Glutamatergic neuron (in vitro differentiated cells): ENCODE measurements around the gene CNP. TPM values are rescaled to one million over a fixed set of nuclear protein-coding genes. Genes with fewer than 3 reads are reported as not detected.

Source experiments
- DNase-seq: peaks from one replicate; pipeline ENCODE4 v3.0.0; 2022
- H3K27ac Mint-ChIP-seq: one replicate; pipeline ENCODE4 v1.8.0; 2020; ENCODE audit warnings: mild to moderate bottlenecking, mixed read lengths, inconsistent platforms; ENCODE audit not compliant: unreplicated experiment
- H3K27me3 Mint-ChIP-seq: one replicate; pipeline ENCODE4 v1.8.0; 2020; ENCODE audit warnings: mild to moderate bottlenecking, moderate library complexity, mixed read lengths, inconsistent platforms; ENCODE audit not compliant: unreplicated experiment
- H3K36me3 Mint-ChIP-seq: one replicate; pipeline ENCODE4 v1.8.0; 2020; ENCODE audit warnings: mild to moderate bottlenecking, mixed read lengths, inconsistent platforms; ENCODE audit not compliant: unreplicated experiment
- H3K4me1 Mint-ChIP-seq: one replicate; pipeline ENCODE4 v1.8.0; 2020; ENCODE audit warnings: mild to moderate bottlenecking, low read depth, mixed read lengths, inconsistent platforms; ENCODE audit not compliant: unreplicated experiment
- H3K4me3 Mint-ChIP-seq: one replicate; pipeline ENCODE4 v1.8.0; 2020; ENCODE audit warnings: mild to moderate bottlenecking, mixed read lengths, inconsistent platforms; ENCODE audit not compliant: unreplicated experiment
- H3K9me3 Mint-ChIP-seq: one replicate; pipeline ENCODE4 v1.8.0; 2020; ENCODE audit warnings: mild to moderate bottlenecking, moderate library complexity, mixed read lengths, inconsistent platforms; ENCODE audit not compliant: unreplicated experiment
- total RNA-seq: library from RNA; stranded (reverse); fragmentation: NEBNext Ultra II Directional; extraction: Animal tissue kit (Norgen Biotek cat#: 25700); gene quantifications from one replicate; pipeline ENCODE4 v1.2.1, GENCODE V29; 2021; ENCODE audit not compliant: unreplicated experiment
- TF ChIP-seq, protein P1 (sequence below): fragments of 200-600 bp; sonication (generic); IDR thresholded peaks from one replicate; pipeline ENCODE4 v1.5.0; 2021; ENCODE audit not compliant: partially characterized antibody, unreplicated experiment

CNP gene
- total RNA-seq, 1 donor from 2014 or later: 51.5 TPM

DNA sequence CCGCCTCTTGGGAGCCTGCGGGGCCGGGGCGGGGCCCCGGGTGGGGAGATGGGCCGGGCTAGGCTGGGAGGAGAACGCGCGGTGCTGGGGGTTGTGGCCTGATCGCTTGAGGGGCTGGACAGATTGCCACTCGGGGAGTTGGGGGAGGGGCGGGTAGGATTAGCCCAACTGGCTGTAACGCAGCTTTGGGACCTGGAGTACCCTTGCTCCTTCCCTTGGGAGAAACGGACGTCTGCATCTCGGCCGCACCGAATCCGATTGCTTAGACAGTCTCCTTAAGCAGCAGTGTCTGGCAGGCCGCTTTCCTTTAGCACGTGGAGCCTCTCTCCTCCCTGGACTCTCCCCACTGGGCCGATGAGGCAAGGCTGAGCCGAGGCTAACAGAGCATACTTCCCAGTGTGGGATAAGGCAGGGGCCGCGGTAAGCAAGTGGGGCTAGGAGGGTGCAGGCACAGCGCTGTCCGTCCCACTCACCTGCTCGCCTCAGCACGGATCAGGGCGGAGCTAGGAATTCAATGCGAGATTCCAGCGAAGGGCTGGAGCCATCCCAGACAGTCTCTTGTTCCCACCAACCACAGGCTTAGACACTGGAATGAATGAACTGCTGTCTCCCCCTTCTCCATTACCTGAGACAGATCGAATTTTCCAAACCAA, 47.3 kb upstream of the CNP start:
- TF ChIP-seq, protein P1, sequence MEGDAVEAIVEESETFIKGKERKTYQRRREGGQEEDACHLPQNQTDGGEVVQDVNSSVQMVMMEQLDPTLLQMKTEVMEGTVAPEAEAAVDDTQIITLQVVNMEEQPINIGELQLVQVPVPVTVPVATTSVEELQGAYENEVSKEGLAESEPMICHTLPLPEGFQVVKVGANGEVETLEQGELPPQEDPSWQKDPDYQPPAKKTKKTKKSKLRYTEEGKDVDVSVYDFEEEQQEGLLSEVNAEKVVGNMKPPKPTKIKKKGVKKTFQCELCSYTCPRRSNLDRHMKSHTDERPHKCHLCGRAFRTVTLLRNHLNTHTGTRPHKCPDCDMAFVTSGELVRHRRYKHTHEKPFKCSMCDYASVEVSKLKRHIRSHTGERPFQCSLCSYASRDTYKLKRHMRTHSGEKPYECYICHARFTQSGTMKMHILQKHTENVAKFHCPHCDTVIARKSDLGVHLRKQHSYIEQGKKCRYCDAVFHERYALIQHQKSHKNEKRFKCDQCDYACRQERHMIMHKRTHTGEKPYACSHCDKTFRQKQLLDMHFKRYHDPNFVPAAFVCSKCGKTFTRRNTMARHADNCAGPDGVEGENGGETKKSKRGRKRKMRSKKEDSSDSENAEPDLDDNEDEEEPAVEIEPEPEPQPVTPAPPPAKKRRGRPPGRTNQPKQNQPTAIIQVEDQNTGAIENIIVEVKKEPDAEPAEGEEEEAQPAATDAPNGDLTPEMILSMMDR: no peak
- Mint-ChIP-seq H3K4me1 (peaks cover 28% of the 10 kb centered on the region), H3K4me3 (peak overlapping the region; percentile 78), H3K9me3 (peaks cover 4% of the 10 kb centered on the region), H3K27ac (peak overlapping the region; percentile 91), H3K36me3 (no peaks in the 10 kb centered on the region), H3K27me3 (peaks cover 3% of the 10 kb centered on the region)
- DNase-seq: no peak

DNA sequence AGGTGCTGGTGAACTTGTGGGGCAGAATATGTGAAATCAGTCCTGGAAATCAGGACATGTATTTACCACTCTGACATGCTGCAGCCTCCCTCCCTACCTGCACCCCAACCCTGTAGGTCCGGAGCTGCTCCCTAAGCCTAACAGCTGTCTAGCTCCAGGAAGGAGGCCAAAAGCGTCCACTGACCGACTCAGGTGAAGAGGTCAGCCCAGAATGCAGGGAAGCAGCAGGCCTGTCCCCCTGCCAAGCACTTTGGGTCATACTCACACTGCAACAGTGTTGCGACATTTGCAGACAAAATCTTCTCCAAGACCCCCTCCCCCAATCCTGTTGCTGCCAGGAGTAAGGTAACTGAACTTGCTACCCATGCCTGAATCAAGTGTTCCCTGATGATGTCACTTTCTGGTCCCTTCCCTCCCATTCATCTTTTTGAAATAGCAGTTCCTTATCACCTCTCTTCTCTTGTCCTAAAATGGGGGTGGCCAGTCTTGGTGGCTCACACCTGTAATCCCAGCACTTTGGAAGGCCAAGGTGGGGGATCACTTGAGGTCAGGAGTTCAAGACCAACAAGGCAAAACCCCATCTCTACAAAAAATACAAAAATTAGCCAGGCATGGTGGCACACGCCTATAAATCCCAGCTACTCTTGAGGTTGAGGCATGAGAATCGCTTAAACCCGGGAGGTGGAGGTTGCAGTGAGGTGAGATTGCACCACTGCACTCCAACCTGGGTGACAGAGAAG, 46.6 kb upstream of the CNP start:
- Mint-ChIP-seq H3K36me3 (no peaks in the 10 kb centered on the region), H3K9me3 (peaks cover 4% of the 10 kb centered on the region), H3K4me1 (peaks cover 22% of the 10 kb centered on the region), H3K4me3 (peak overlapping the region; percentile 81), H3K27me3 (peaks cover 3% of the 10 kb centered on the region), H3K27ac (peak overlapping the region; percentile 91)
- DNase-seq: no peak
- TF ChIP-seq, protein P1: no peak

DNA sequence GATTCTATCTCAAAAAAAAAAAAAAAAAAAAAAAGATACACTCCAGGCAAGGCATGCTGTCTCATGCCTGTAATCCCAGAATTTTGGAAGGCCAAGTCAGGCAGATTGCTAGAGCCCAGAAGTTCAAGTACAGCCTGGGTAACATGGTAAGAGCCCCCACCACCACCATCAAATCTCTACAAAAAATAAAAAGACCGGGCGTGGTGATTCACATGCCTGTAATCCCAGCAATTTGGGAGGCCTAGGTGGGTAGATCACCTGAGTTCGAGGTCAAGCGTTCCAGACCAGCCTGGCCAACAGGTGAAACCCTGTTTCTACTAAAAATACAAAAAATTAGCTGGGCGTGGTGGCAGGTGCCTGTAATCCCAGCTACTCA, 46.0 kb upstream of the CNP start:
- TF ChIP-seq, protein P1: no peak

GRCh38 chr17:41925991-41926590, 40.5 kb upstream of the CNP start:
- TF ChIP-seq, protein P1: no peak
- H3K27me3 Mint-ChIP-seq: peaks cover 3% of the 10 kb centered on the region
- peaks cover 5% of the 10 kb centered on the region for H3K9me3 Mint-ChIP-seq
- no peaks in the 10 kb centered on the region for H3K36me3 Mint-ChIP-seq
- no peak overlapping the region for H3K4me3 Mint-ChIP-seq
- no peak for DNase-seq
- peaks cover 14% of the 10 kb centered on the region for H3K4me1 Mint-ChIP-seq
- H3K27ac Mint-ChIP-seq: no peak overlapping the region

More for the DNA sequence above, 46.0 kb upstream of the CNP start:
- no peak overlapping the region for H3K27ac Mint-ChIP-seq
- peaks cover 4% of the 10 kb centered on the region for H3K9me3 Mint-ChIP-seq
- H3K36me3 Mint-ChIP-seq: no peaks in the 10 kb centered on the region
- H3K4me3 Mint-ChIP-seq: no peak overlapping the region
- H3K27me3 Mint-ChIP-seq: peaks cover 3% of the 10 kb centered on the region
- H3K4me1 Mint-ChIP-seq: peaks cover 18% of the 10 kb centered on the region
- DNase-seq: no peak

- no peak for DNase-seq
- peaks cover 14% of the 10 kb centered on the region for H3K4me1 Mint-ChIP-seq
- peak overlapping the region; percentile 100 for H3K4me3 Mint-ChIP-seq
- H3K36me3 Mint-ChIP-seq: no peaks in the 10 kb centered on the region
- H3K9me3 Mint-ChIP-seq: peaks cover 5% of the 10 kb centered on the region
- H3K27me3 Mint-ChIP-seq: peaks cover 5% of the 10 kb centered on the region
- TF ChIP-seq, protein P1: no peak
- H3K27ac Mint-ChIP-seq: no peak overlapping the region
These were observed 37.8 kb upstream of the CNP start for GRCh38 chr17:41928693-41929251.
